NK-92 treated with Interleukin-12 subunit alpha and Interleukin-12 subunit beta, amount 100 ng/mL, for 24 hours (cell line): ENCODE results near the gene SCRT2.

Source experiments
- DNase-seq: peaks from one replicate; lab custom pipeline; 2025; lab: John Stamatoyannopoulos, UW

The SCRT2 gene

DNA sequence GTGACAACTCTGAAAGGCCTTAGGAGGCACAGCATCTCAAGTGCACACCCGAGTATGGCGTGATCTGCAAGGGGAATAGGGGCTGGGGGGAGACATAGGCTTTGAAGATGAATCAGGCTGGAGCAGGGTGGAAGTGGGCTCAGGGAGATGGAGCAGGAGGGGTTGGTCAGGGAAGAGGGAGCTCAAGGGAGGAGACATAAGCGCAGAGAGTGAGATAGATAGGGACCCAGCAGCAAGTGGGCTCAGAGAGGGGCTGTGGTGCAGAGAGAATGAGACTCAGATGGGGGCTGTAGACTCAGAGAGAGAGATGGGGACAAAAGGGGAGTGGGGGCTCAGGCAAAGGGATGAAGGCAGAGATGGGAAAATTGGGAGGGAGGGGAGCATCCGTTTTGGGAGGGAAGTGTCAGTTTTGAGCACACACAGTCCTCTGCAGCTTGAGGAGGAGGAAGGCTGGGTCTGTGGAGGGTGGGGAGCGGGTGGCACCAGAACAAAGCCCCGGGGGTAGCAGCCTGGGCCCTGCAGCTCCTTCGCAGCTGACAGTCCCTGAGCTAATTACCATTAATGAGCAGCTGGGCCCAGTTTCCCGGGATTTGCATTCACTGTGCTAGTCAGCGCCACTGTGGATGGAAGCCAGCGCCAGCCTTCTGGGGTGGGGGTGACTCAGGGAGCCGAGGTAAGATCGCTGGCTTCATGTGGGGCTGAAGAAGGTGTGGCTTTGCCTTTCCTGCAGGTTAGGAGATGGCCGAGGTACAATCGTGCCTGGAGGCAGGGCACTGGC is 41.3 kb downstream of the SCRT2 start:
- DNase-seq: no peak

- DNase-seq: no peak
These were observed 44.5 kb downstream of the SCRT2 start for GRCh38 chr20:631101-631500.

DNA sequence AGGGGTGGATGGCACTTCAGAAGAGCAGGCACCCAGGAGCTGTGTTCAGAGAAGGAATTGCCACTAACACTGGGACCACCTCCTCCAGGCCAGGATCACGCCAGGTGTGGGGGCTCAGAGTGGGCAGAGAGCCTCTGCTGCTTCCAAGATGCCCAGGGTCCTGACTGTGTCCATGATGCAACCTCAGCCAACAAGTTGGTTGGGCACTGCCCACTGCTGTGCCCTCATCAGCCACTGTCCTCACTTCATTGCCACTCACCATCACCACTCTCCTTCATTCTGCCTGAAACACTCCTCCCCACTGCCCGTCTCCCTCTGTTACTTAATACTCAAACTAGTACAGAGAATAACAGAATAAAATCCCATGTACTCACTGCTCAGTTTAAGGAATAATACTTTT is 49.0 kb downstream of the SCRT2 start:
- DNase-seq: no peak

DNA sequence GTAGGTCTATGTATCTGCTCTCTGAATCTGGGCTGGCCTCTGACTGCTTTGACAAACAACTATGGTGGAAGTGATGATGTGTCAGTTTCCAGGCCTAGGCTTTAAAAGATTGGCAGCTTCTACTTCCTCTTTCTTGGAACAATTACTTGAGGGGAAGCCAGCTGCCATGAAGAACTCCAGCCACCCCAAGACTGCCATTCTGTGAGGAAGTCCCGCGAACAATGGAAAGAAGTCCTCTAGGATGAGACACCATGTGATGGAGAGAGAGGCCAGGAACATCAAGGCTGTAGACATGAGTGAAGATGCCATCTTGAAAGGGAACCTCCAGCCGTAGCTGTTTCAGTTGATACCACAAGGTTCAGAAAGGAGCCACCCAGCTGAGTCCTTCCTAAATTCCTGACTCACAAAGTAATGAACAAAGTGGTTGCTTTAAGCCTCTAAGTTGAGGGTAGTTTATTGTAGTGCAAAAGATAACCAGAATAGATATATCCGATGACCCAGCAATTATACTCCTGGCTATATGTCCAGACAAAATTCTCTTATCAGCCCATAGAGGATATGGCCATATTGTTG is 50.2 kb downstream of the SCRT2 start:
- DNase-seq: no peak

- no peak for DNase-seq
These were observed 51.9 kb downstream of the SCRT2 start for GRCh38 chr20:623704-624103.

DNA sequence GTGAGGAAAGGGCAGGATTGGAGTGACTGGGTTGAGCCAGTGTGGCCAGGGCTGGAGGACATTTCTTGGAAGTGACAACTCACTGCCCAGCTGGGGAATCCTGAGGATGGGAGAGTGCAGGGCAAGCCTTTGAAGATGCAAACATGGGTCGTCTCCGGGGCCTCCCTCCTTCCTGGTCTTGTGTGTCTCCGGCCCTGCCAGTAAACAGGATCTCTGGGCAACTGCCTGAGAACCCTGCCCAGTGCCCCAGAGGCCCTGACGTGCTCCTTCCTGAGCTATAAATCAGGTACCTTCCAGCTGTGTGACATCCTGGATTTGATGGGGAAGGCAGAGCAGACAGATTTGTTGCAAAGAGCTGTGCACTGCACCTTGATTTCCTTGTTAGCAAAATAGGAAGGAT is 52.6 kb downstream of the SCRT2 start:
- DNase-seq: no peak

DNA sequence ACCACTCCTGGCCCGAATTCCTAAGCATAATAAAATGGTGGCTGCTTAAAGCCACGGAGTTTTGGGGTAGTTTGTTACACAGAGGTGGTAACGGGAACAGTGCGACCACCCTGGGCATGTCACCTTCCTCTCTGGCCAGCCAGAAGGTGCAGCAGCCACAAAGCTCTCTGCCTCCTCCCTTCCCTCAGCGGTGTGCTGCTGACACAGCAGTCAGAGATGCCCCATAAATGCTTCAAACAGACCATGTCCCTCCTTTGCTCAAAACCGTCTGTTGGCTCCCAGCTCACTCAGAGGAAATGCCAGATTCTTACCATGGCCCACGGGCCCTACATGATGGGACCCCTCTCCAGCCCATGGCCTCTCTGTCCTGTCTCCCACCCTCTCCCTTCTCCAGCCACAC is 53.4 kb downstream of the SCRT2 start:
- DNase-seq: no peak

DNA sequence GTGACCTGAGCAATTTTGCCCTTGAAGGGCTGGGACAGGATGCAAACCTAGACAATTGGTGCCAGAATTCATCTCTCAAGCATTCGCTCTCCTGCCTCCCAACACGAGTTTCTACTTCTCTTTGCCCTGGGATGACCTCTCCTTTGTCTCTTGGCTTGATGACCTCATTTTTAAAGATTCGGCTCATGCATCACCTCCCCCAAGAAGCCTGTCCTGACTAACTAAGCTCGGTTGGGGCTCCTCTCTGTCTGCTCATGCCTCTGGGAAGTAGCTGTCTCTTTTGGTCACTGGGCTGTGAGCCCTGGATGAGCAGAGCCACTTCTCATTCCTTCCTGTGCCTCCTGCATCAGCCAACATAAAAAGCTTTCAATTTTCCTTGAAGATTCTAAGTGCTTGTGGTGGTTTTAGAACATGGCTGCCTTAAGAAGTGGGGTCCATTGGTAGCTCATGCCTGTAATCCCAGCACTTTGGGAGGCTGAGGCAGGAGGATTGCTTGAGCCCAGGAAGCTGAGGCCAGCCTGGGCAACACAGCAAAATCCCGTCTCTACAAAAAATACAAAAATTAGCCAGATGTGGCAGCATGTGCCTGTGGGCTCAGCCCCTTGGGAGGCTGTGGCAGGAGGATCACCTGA is 54.4 kb downstream of the SCRT2 start:
- DNase-seq: no peak

GRCh38 chr20:620246-620645 is 55.4 kb downstream of the SCRT2 start:
- DNase-seq: no peak

- no peak for DNase-seq
These were observed 56.6 kb downstream of the SCRT2 start for GRCh38 chr20:618980-619379.

DNA sequence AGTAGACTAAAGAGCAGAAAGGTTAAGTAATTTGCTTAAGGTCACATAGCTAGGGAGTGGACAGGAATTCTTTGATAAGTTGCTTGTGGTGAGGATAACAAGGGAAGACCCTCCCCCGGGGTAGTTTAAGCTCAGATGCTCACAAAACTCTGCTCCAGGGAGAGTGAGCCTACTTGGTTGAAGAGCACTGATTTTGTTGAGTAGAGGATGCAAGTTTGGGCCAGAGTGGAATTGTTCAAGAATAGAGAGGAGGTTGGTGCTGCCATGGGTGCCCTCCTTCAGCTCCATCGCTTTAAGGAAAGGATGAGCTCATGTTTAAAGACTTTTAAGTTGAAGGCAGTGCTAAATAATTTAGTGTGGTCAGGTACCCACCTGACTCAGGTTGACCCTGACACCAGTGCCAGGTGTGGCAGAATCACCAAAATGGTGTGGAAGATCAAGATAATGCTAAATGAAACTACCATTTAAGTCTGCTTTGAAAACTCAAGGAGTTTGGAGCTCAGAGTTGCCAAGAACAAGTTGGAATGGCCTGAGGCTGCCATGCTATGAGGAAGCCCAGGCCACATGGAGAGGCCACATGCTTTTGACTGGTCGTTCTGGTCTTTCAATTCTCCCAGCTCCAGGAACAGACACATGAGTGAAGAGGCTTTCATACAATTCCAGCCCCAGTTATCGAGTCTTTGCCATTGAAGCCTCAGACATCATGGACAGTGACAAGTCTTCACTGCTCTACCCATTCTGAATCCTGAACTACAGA is 57.5 kb downstream of the SCRT2 start:
- DNase-seq: no peak

DNA sequence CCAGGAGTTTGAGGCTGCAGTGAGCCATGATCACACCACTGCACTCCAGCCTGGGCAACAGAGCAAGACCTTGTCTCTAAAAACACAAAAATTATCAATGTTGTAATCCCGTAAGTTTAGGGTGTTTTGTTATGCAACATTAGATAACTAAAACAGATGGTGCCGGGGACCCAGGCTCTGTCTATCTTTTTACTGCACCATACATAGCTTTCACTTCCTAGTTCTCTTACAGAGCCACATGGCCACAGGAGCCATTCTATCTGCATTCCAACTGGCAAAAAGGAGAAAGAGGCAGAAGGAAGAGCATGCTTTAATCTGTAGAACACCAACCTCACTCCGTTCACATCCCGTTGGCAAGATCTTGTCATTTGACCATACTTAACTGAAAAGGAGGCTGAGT is 60.1 kb downstream of the SCRT2 start:
- no peak for DNase-seq

- no peak for DNase-seq
These were observed 63.8 kb downstream of the SCRT2 start for GRCh38 chr20:611843-612185.
